ENCODE measurements around the gene EPHA1. TPM values are rescaled to one million over a fixed set of nuclear protein-coding genes. Genes with fewer than 3 reads are reported as not detected.

Gene EPHA1
- total and polyA plus RNA-seq, 2 donors (not counting 1 experiment from before 2014, with no cell fraction given): 0.39 to 0.49 TPM

DNA sequence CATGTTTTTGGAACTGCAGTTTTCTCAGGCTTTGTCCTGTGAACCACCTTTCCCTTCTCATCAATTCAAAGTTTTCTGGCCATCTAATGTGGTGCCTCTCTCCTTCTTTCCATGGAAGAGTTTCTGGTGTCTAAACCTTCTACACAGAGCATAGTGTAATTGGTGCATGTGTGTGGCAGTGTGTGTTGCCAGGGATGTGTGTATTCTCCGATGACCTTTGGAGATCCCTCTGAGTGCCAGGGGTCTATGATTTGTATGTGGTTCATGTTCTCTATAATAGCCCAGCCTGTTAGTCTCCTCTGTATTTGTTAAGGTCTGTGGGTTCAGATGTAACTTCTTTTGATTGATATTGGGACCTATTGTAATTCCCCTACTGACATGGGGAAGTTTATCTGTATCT is 36.1 kb upstream of the EPHA1 start:
- no peak overlapping the region for H3K27ac ChIP-seq (ENCODE audit: low read length in 2 of 2)
- CTCF ChIA-PET: no interaction called here
- H3K27ac Mint-ChIP-seq: no peak overlapping the region
- H3K9me3 Mint-ChIP-seq (ENCODE audit: insufficient read depth): no peaks in the 10 kb centered on the region
- H3K9me3 ChIP-seq (ENCODE audit: control extremely low read depth in 1 of 3, control insufficient read depth in 2 of 3, insufficient read depth in 1 of 3, low read length in 2 of 3): no peaks in the 10 kb centered on the region
- H3K4me3 ChIP-seq (ENCODE audit: control extremely low read depth in 1 of 5, extremely low read depth in 1 of 5, insufficient read depth in 1 of 5, low read depth in 2 of 5, low read length in 4 of 5): no peak overlapping the region
- H3K4me3 Mint-ChIP-seq: no peak overlapping the region
- DNase-seq (no peak), ATAC-seq (ENCODE audit: low read depth) (no peak)
- no peak overlapping the region for H3K9ac ChIP-seq (ENCODE audit: low read length)
- peaks cover 0 to 11% (median 6%) of the 10 kb centered on the region in 4 experiments for H3K27me3 ChIP-seq (replicated peaks in 1 of 4; ENCODE audit: control extremely low read depth in 1 of 4, control insufficient read depth in 3 of 4, insufficient read depth in 4 of 4, low read length in 3 of 4)
- no peaks in the 10 kb centered on the region for H4K20me1 ChIP-seq (ENCODE audit: control insufficient read depth, insufficient read depth, low read length, poor library complexity, severe bottlenecking)
- intact Hi-C loops (cut with micrococcal nuclease): no loop called here
- WGBS (ENCODE audit: insufficient coverage): 100% methylated on average over 1 of the region's 1 CpG
- no peaks in the 10 kb centered on the region for H3K79me2 ChIP-seq (ENCODE audit: control insufficient read depth, insufficient read depth, low read length)
- TF ChIP-seq, protein P1, sequence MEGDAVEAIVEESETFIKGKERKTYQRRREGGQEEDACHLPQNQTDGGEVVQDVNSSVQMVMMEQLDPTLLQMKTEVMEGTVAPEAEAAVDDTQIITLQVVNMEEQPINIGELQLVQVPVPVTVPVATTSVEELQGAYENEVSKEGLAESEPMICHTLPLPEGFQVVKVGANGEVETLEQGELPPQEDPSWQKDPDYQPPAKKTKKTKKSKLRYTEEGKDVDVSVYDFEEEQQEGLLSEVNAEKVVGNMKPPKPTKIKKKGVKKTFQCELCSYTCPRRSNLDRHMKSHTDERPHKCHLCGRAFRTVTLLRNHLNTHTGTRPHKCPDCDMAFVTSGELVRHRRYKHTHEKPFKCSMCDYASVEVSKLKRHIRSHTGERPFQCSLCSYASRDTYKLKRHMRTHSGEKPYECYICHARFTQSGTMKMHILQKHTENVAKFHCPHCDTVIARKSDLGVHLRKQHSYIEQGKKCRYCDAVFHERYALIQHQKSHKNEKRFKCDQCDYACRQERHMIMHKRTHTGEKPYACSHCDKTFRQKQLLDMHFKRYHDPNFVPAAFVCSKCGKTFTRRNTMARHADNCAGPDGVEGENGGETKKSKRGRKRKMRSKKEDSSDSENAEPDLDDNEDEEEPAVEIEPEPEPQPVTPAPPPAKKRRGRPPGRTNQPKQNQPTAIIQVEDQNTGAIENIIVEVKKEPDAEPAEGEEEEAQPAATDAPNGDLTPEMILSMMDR (IDR thresholded peaks at IDR 0.05): no peak
- TF ChIP-seq EZH2 (IDR thresholded peaks at IDR 0.05; ENCODE audit: borderline replicate concordance, insufficient read depth, low read depth, low read length, poor library complexity, severe bottlenecking): no peak
- POLR2A ChIA-PET: no interaction called here
- no peak overlapping the region for H3K4me2 ChIP-seq (replicated peaks; ENCODE audit: low read depth, low read length, poor library complexity, severe bottlenecking)
- H3K4me1 Mint-ChIP-seq: no peaks in the 10 kb centered on the region
- H3K27me3 Mint-ChIP-seq: peaks cover 16% of the 10 kb centered on the region
- no peaks in the 10 kb centered on the region for H3K4me1 ChIP-seq (ENCODE audit: control insufficient read depth in 2 of 2, insufficient read depth in 2 of 2, low read length in 2 of 2)
- H3K36me3 ChIP-seq (replicated peaks in 1 of 2; ENCODE audit: control extremely low read depth in 1 of 2, control insufficient read depth in 1 of 2, extremely low read depth in 1 of 2, insufficient read depth in 2 of 2, low read length in 1 of 2): no peaks in the 10 kb centered on the region
- H2AFZ ChIP-seq (ENCODE audit: insufficient read depth, low read depth, low read length, poor library complexity, severe bottlenecking): no peak overlapping the region

DNA sequence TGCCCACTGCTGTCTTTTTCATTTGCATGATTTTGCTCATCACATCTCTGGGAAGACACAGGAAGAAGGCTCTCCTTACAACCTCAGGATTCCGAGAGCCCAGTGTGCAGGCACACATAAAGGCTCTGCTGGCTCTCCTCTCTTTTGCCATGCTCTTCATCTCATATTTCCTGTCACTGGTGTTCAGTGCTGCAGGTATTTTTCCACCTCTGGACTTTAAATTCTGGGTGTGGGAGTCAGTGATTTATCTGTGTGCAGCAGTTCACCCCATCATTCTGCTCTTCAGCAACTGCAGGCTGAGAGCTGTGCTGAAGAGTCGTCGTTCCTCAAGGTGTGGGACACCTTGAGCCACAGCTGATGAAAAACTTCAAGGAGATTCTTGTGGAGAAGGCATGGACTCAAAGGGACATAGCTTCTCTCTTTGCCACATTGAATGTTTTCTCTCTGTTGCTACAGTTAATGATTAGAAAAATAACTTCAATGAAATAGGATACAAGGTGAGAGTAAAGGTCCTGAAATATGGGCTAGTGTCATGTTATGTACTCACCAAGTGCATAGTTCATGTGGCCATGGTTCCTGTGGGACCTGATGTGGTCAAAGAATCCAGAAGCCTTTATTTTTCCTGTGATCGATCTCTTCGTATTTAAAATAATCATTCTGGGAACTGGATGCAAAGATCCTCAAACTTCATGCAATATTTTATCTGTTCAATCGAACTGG is 35.6 kb upstream of the EPHA1 start:
- no peaks in the 10 kb centered on the region for H3K4me1 Mint-ChIP-seq
- H3K27me3 Mint-ChIP-seq: peaks cover 16% of the 10 kb centered on the region
- intact Hi-C loops (cut with micrococcal nuclease): no loop called here
- no peaks in the 10 kb centered on the region for H3K9me3 Mint-ChIP-seq (ENCODE audit: insufficient read depth)
- H3K9me3 ChIP-seq (ENCODE audit: control extremely low read depth in 1 of 3, control insufficient read depth in 2 of 3, insufficient read depth in 1 of 3, low read length in 2 of 3): no peaks in the 10 kb centered on the region
- H3K79me2 ChIP-seq (ENCODE audit: control insufficient read depth, insufficient read depth, low read length): no peaks in the 10 kb centered on the region
- no peak overlapping the region for H3K27ac Mint-ChIP-seq
- TF ChIP-seq, protein P1 (IDR thresholded peaks at IDR 0.05): no peak
- TF ChIP-seq EZH2 (IDR thresholded peaks at IDR 0.05; ENCODE audit: borderline replicate concordance, insufficient read depth, low read depth, low read length, poor library complexity, severe bottlenecking): no peak
- no peak overlapping the region for H3K4me3 ChIP-seq (ENCODE audit: control extremely low read depth in 1 of 5, extremely low read depth in 1 of 5, insufficient read depth in 1 of 5, low read depth in 2 of 5, low read length in 4 of 5)
- DNase-seq (no peak), ATAC-seq (ENCODE audit: low read depth) (no peak)
- no peaks in the 10 kb centered on the region for H3K36me3 ChIP-seq (replicated peaks in 1 of 2; ENCODE audit: control extremely low read depth in 1 of 2, control insufficient read depth in 1 of 2, extremely low read depth in 1 of 2, insufficient read depth in 2 of 2, low read length in 1 of 2)
- ChIA-PET POLR2A (no interaction called here), CTCF (no interaction called here)
- no peak overlapping the region for H3K4me3 Mint-ChIP-seq
- H3K4me2 ChIP-seq (replicated peaks; ENCODE audit: low read depth, low read length, poor library complexity, severe bottlenecking): no peak overlapping the region
- H2AFZ ChIP-seq (ENCODE audit: insufficient read depth, low read depth, low read length, poor library complexity, severe bottlenecking): no peak overlapping the region
- peaks cover 0 to 11% (median 6%) of the 10 kb centered on the region in 4 experiments for H3K27me3 ChIP-seq (replicated peaks in 1 of 4; ENCODE audit: control extremely low read depth in 1 of 4, control insufficient read depth in 3 of 4, insufficient read depth in 4 of 4, low read length in 3 of 4)
- H3K27ac ChIP-seq (ENCODE audit: low read length in 2 of 2): no peak overlapping the region
- H4K20me1 ChIP-seq (ENCODE audit: control insufficient read depth, insufficient read depth, low read length, poor library complexity, severe bottlenecking): no peaks in the 10 kb centered on the region
- H3K4me1 ChIP-seq (ENCODE audit: control insufficient read depth in 2 of 2, insufficient read depth in 2 of 2, low read length in 2 of 2): no peaks in the 10 kb centered on the region
- 63% methylated on average over 2 of the region's 6 CpGs for WGBS (ENCODE audit: insufficient coverage)
- H3K9ac ChIP-seq (ENCODE audit: low read length): no peak overlapping the region
